HG03097 (cell line): ENCODE data around the gene FARP1.
A peak's percentile ranks its signal among the peaks of the same experiment; 100 is the strongest.

Experiments used
- ATAC-seq: cut with Tn5 transposase; IDR thresholded peaks from one replicate; pipeline ENCODE4 v1.9.1; 2021; ENCODE audit not compliant: unreplicated experiment, low FRiP score

The FARP1 gene

GRCh38 chr13:98434060-98434459 lies 291.2 kb downstream of the FARP1 start:
- no peak for ATAC-seq

GRCh38 chr13:98435376-98435775 lies 292.5 kb downstream of the FARP1 start:
- no peak for ATAC-seq

- no peak for ATAC-seq
These were observed 293.5 kb downstream of the FARP1 start for GRCh38 chr13:98436233-98436910.

- no peak for ATAC-seq
These were observed 295.6 kb downstream of the FARP1 start for GRCh38 chr13:98438246-98439125.

GRCh38 chr13:98439126-98439828 lies 296.4 kb downstream of the FARP1 start:
- no peak for ATAC-seq

- no peak for ATAC-seq
These were observed 297.0 kb downstream of the FARP1 start for GRCh38 chr13:98439896-98440295.

GRCh38 chr13:98440390-98441055 lies 297.6 kb downstream of the FARP1 start:
- ATAC-seq: no peak

GRCh38 chr13:98441056-98441676 lies 298.3 kb downstream of the FARP1 start:
- no peak for ATAC-seq

GRCh38 chr13:98442391-98443230 lies 299.7 kb downstream of the FARP1 start:
- ATAC-seq: no peak

GRCh38 chr13:98443329-98443728 lies 300.4 kb downstream of the FARP1 start:
- ATAC-seq: no peak

GRCh38 chr13:98443800-98444325 lies 301.0 kb downstream of the FARP1 start:
- no peak for ATAC-seq

GRCh38 chr13:98444381-98444780 lies 301.5 kb downstream of the FARP1 start:
- ATAC-seq: no peak

GRCh38 chr13:98445340-98446233 lies 302.7 kb downstream of the FARP1 start:
- peak; percentile 77 for ATAC-seq

- ATAC-seq: no peak
These were observed 303.3 kb downstream of the FARP1 start for GRCh38 chr13:98446234-98446621.

GRCh38 chr13:98447130-98447529 lies 304.2 kb downstream of the FARP1 start:
- no peak for ATAC-seq

- ATAC-seq: no peak
These were observed 305.2 kb downstream of the FARP1 start for GRCh38 chr13:98447881-98448641.

- ATAC-seq: no peak
These were observed 305.7 kb downstream of the FARP1 start for GRCh38 chr13:98448642-98448928.

- ATAC-seq: no peak
These were observed 306.4 kb downstream of the FARP1 start for GRCh38 chr13:98449273-98449672.
